Thyroid gland (tissue), 4 donors: ENCODE measurements around the gene SLC25A11. TPM values are rescaled to one million over a fixed set of nuclear protein-coding genes. Genes with fewer than 3 reads are reported as not detected.
A peak's percentile ranks its signal among the peaks of the same experiment; 100 is the strongest.

Source experiments
- DNase-seq, 2 donors: peaks; one replicate each; pipeline ENCODE4 v3.0.0-alpha.2; 2019
- H3K27ac ChIP-seq, 3 donors: fragments of 200-600 bp; sonication (generic); 1 replicate in 2 of 3; 2 replicates in 1 of 3; pipeline ENCODE4 v1.5.1; 2016 to 2019; ENCODE audit warnings: mild to moderate bottlenecking in 1 of 3, moderate library complexity in 1 of 3
- H3K27me3 ChIP-seq: fragments of 200-600 bp; sonication (generic); one replicate; pipeline ENCODE4 v1.5.1; 2019
- H3K36me3 ChIP-seq, 2 donors: fragments of 200-600 bp; sonication (generic); one replicate each; pipeline ENCODE4 v1.5.1; 2016 to 2019
- H3K4me1 ChIP-seq, 2 donors: fragments of 200-600 bp; sonication (generic); one replicate each; pipeline ENCODE4 v1.5.1; 2017 to 2019
- H3K4me3 ChIP-seq, 3 donors: fragments of 200-600 bp; sonication (generic); replicated peaks in 1 of 3; 1 replicate in 2 of 3; 2 replicates in 1 of 3; pipeline ENCODE4 v1.5.1; 2016; ENCODE audit warnings: mild to moderate bottlenecking in 1 of 3
- H3K9me3 ChIP-seq: fragments of 200-600 bp; sonication (generic); one replicate; pipeline ENCODE4 v1.5.1; 2017
- POLR2A ChIP-seq, 2 donors: fragments of 450-650 bp; IDR thresholded peaks; one replicate each; pipeline ENCODE4 v1.6.1; 2017; ENCODE audit warnings: antibody characterized with exemption in 2 of 2, mild to moderate bottlenecking in 2 of 2, moderate library complexity in 1 of 2
- WGBS, 2 donors: methylation state at CpG; one replicate each; pipeline ENCODE4 v1.1.5; 2017; 5-methylcytosine and 5-hydroxymethylcytosine counted together
- intact Hi-C: fragments of 100-400 bp; cut with DNase I; formaldehyde crosslinking; loops from one replicate; pipeline ENCODE4 v1.15.1; 2023
- total RNA-seq, 4 donors: library from RNA; depleted of rRNA; stranded (reverse); fragments of >200 nt; gene quantifications; one replicate each; pipeline ENCODE4 v1.2.3, GENCODE V29; 2016
- TF ChIP-seq, protein P1 (sequence below), 6 experiments: fragments of 200-600 bp in 3 of 6; fragments of 450-650 bp in 3 of 6; sonication (generic) in 3 of 6; IDR thresholded peaks; one replicate each; pipeline ENCODE4 v1.5.1; 2016 to 2019; ENCODE audit warnings: antibody characterized with exemption in 6 of 6, mild to moderate bottlenecking in 2 of 6, inconsistent platforms in 1 of 6, moderate library complexity in 1 of 6

Gene SLC25A11
- total RNA-seq, 4 donors from 2014 or later = 29.3 to 62.4 (median 48.4) TPM

DNA sequence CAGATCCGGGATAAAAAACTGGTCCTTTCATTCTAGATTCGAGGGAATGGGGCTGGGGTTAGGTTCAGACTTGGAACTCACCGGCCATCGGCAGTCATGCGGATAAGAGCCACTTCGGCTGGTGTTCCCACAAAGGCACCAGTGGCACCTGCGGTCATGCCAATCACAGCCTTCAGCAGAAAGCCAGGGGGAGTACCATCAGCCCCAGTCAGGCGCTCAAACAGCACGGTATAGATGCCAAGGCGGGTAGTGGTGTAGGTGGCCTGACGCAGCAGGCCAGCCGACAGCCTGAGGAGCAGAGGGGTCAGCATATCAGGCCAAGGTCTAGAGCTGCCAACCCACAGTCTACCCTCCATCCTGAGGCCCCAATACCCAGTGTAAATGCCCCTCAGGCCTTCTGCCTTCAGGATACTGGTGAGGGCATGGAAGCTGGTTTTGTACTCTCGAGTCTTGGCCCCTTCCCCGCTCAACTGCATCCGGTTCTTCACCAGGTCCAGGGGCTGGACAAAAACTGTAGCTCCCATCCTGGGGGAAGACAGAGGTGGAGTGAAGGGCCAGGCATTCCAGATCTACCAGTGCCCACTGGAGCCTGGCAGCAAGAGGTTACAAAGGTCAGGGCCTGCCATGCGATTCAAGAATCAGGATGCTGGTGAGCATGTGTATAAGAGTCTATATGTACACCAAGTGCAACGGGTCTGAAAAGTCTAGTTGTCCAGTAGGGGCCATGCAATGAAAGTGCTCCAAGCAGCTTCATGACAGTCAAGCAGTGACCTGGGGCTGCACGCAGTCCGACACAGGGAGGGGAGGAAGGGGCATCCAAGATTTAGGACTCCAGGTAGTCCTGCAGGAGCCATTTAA is 929 bp downstream of the SLC25A11 start:
- TF ChIP-seq, protein P1, sequence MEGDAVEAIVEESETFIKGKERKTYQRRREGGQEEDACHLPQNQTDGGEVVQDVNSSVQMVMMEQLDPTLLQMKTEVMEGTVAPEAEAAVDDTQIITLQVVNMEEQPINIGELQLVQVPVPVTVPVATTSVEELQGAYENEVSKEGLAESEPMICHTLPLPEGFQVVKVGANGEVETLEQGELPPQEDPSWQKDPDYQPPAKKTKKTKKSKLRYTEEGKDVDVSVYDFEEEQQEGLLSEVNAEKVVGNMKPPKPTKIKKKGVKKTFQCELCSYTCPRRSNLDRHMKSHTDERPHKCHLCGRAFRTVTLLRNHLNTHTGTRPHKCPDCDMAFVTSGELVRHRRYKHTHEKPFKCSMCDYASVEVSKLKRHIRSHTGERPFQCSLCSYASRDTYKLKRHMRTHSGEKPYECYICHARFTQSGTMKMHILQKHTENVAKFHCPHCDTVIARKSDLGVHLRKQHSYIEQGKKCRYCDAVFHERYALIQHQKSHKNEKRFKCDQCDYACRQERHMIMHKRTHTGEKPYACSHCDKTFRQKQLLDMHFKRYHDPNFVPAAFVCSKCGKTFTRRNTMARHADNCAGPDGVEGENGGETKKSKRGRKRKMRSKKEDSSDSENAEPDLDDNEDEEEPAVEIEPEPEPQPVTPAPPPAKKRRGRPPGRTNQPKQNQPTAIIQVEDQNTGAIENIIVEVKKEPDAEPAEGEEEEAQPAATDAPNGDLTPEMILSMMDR (IDR thresholded peaks at IDR 0.05) = no peak
- TF ChIP-seq POLR2A (IDR thresholded peaks at IDR 0.05) = no peak
- peak; percentile 42 to 51 for DNase-seq
- Histone ChIP-seq H3K36me3 (peaks cover 15 to 16% of the 10 kb centered on the region in 2 donors), H3K27ac (peak overlapping the region; percentile 91 to 97 (median 95)), H3K4me3 (peak overlapping the region; percentile 31 to 89 (median 33)), H3K4me1 (peaks cover 17 to 28% of the 10 kb centered on the region in 2 donors), H3K9me3 (no peaks in the 10 kb centered on the region), H3K27me3 (no peaks in the 10 kb centered on the region)
- intact Hi-C loops = loop anchor here (5.0 kb wide), 1 partner anchor 43 kb away; no protein-coding TSS in a partner anchor
- WGBS, 2 donors = 44 to 51% methylated on average over 16 to 19 of the region's 19 CpGs

DNA sequence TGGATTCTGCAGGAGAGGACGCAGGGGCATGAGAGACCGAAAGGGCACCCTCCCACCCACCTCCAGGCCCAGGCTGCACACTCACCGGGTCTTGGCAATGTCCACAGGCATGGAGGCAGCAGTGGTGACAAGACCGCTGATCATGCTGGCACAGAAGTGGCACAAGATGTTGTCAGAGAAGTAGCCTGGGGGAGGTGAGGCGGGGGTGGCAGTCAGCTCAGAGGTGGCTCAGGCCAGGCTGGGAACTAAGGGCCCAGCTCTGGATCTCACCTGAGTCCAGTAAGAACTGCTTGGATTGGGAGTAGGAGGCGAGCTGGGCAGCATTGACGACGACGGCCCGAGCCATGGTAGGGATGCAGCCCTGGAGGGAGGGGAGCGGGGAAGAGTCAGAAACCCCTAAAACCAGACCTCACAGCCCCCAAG is 1.8 kb downstream of the SLC25A11 start:
- Histone ChIP-seq H3K27me3 (no peaks in the 10 kb centered on the region), H3K27ac (no peak overlapping the region), H3K9me3 (no peaks in the 10 kb centered on the region), H3K36me3 (peaks cover 14 to 15% of the 10 kb centered on the region in 2 donors), H3K4me3 (no peak overlapping the region), H3K4me1 (peaks cover 17 to 29% of the 10 kb centered on the region in 2 donors)
- WGBS, 2 donors = 89 to 92% methylated on average over 8 to 11 of the region's 11 CpGs
- intact Hi-C loops = loop anchor here (5.0 kb wide), 1 partner anchor 44 kb away; no protein-coding TSS in a partner anchor
- TF ChIP-seq, protein P1 (IDR thresholded peaks at IDR 0.05) = no peak
- no peak for TF ChIP-seq POLR2A (IDR thresholded peaks at IDR 0.05)
- DNase-seq = no peak

DNA sequence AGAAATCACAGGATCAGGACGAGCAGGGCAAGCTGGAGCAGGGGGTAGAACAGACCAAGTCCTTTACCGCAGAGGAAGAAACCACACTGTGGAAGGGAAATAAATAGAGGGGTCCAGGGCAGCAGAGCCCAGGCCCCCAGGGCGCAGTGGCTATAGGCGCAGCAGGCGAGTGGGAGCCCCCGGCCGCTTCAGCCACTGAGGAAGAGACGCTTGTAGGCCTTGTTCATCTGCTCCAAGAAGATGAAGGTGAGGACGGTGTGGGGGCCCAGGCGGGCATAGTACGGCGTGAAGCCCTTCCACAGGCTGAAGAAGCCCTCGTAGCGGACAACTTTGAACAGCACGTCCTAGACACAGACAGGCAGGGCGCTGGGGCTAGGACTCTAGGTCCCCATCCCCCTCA is 2.3 kb downstream of the SLC25A11 start:
- no peak overlapping the region for H3K27ac ChIP-seq
- no peak for DNase-seq
- peaks cover 9 to 15% of the 10 kb centered on the region in 2 donors for H3K36me3 ChIP-seq
- H3K4me1 ChIP-seq = peaks cover 17 to 29% of the 10 kb centered on the region in 2 donors
- intact Hi-C loops = loop anchor here (5.0 kb wide), 1 partner anchor 45 kb away; no protein-coding TSS in a partner anchor
- no peaks in the 10 kb centered on the region for H3K27me3 ChIP-seq
- 93 to 97% methylated on average over 16 of the region's 16 CpGs for WGBS, 2 donors
- no peak for TF ChIP-seq POLR2A (IDR thresholded peaks at IDR 0.05)
- TF ChIP-seq, protein P1 (IDR thresholded peaks at IDR 0.05) = no peak
- H3K4me3 ChIP-seq = no peak overlapping the region
- H3K9me3 ChIP-seq = no peaks in the 10 kb centered on the region

DNA sequence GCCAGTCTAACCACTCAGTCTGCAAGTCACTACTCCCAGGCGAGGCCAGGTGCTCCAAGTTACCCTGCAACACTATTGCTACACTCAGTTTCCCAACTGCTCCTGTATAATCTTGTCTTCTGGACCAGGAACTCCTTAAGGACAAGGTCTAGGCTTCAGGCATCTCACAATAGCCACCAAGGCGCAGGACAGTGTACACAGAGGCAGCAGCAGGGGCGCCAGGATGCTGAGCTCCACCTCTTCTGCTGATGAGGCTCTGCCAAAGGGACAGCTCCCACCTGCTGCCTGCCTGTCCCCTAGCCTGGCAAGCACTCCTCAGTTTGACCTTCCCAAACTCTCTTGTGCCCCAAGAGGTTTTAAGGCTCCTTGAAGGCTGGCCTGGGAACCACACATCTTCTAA is 3.4 kb downstream of the SLC25A11 start:
- WGBS, 2 donors = 92 to 93% methylated on average over 1 to 3 of the region's 3 CpGs
- Histone ChIP-seq H3K4me1 (peaks cover 17 to 28% of the 10 kb centered on the region in 2 donors), H3K9me3 (no peaks in the 10 kb centered on the region), H3K36me3 (peaks cover 9 to 15% of the 10 kb centered on the region in 2 donors), H3K27ac (no peak overlapping the region), H3K27me3 (no peaks in the 10 kb centered on the region), H3K4me3 (no peak overlapping the region)
- DNase-seq = no peak
- TF ChIP-seq, protein P1 (IDR thresholded peaks at IDR 0.05) = no peak
- TF ChIP-seq POLR2A (IDR thresholded peaks at IDR 0.05) = no peak
- intact Hi-C loops = loop anchor here (5.0 kb wide), 1 partner anchor 46 kb away; no protein-coding TSS in a partner anchor

DNA sequence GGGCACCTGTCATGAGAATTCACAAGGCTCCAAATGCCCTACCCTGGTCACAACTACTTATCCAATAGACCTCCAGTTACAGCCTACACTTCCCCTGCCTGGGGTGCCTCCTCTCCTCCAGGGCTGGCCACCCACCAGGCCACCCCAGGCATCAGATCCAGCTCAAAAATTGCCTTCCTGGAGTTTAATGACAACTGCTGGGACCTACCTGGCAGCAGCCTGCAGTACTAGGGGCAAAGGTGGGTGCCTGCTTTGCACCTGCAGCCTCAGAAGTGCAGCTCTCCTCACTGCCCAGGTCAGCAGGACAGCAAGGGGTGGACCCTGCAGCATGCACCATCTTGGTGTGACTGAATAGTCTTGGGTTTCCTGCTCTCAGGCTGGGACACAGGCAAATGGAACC is 4.2 kb downstream of the SLC25A11 start:
- Histone ChIP-seq H3K27me3 (no peaks in the 10 kb centered on the region), H3K4me3 (no peak overlapping the region), H3K36me3 (peaks cover 9 to 15% of the 10 kb centered on the region in 2 donors), H3K27ac (no peak overlapping the region), H3K4me1 (peaks cover 10 to 21% of the 10 kb centered on the region in 2 donors), H3K9me3 (no peaks in the 10 kb centered on the region)
- no peak for TF ChIP-seq POLR2A (IDR thresholded peaks at IDR 0.05)
- TF ChIP-seq, protein P1 (IDR thresholded peaks at IDR 0.05) = no peak
- no peak for DNase-seq
- intact Hi-C loops = loop anchor here (5.0 kb wide), 1 partner anchor 47 kb away; no protein-coding TSS in a partner anchor
